ENCODE data around the gene VPS37B.

Gene VPS37B

DNA sequence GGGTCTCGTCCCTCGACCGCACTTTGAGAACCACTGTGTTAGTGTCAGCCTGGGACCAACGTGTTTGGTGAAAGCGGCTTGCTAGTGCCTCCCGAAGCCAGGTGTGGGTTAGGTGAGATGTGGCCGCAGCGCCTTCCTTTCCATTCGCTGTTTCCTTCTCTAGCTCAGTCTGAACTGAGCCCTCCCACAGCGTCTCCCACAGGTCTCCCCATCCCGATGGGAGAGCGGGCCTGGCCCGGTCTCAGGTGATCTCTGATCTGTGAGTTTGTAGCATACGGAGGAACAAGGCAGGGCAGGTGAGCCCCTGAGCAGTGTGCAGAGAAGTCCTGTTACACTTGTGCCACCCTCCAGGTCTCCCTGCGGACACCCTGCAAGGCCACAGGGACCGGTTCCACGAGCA is 41.4 kb downstream of the VPS37B start:
- Histone ChIP-seq H3K4me3 (ENCODE audit: low read length) (no peak overlapping the region), H3K9me3 (ENCODE audit: control insufficient read depth, low read length) (no peaks in the 10 kb centered on the region), H3K27me3 (replicated peaks; ENCODE audit: control insufficient read depth, insufficient read depth, low read length) (no peaks in the 10 kb centered on the region), H3K36me3 (ENCODE audit: control insufficient read depth, insufficient read depth, low read length, severe bottlenecking) (peaks cover 2% of the 10 kb centered on the region), H3K9ac (ENCODE audit: low read length) (no peak overlapping the region), H3K4me1 (ENCODE audit: control insufficient read depth, insufficient read depth, low read length) (peaks cover 20% of the 10 kb centered on the region)
- no peak for DNase-seq (ENCODE audit: low read depth)

DNA sequence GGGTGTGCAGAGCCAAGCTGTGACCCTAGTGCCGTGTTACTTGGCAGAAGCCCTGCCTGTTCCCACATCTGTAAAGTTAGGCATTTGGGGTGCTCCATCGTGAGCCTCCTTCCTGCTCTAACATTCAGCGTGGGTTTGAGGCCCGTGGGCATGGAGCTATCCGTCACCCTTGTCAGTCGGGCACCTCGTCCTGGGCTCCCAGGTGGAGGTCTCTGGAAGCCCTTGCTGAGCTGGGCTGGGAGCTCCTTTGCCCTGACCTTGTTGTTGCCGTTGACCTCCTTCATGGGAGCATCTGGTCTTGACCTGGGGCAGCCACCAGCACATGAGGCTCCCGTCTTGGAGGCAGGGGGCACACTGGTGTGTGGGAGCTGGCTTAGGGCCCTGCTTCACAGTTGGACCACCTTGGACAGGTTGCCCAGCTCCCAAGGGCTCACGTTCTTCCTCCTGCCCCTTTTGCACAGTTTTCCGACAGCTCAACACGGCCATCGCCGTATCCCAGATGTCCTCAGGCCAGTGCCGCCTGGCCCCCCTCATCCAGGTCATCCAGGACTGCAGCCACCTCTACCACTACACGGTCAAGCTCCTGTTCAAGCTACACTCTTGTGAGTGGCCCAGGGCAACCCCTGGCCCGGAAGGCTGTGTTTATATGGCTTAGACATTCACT is 42.2 kb downstream of the VPS37B start:
- peaks cover 20% of the 10 kb centered on the region for H3K4me1 ChIP-seq (ENCODE audit: control insufficient read depth, insufficient read depth, low read length)
- DNase-seq (ENCODE audit: low read depth), result no peak
- peaks cover 2% of the 10 kb centered on the region for H3K36me3 ChIP-seq (ENCODE audit: control insufficient read depth, insufficient read depth, low read length, severe bottlenecking)
- H3K9ac ChIP-seq (ENCODE audit: low read length), result peak overlapping the region; percentile 25
- H3K4me3 ChIP-seq (ENCODE audit: low read length), result no peak overlapping the region
- H3K27me3 ChIP-seq (replicated peaks; ENCODE audit: control insufficient read depth, insufficient read depth, low read length), result no peaks in the 10 kb centered on the region
- H3K9me3 ChIP-seq (ENCODE audit: control insufficient read depth, low read length), result no peaks in the 10 kb centered on the region

DNA sequence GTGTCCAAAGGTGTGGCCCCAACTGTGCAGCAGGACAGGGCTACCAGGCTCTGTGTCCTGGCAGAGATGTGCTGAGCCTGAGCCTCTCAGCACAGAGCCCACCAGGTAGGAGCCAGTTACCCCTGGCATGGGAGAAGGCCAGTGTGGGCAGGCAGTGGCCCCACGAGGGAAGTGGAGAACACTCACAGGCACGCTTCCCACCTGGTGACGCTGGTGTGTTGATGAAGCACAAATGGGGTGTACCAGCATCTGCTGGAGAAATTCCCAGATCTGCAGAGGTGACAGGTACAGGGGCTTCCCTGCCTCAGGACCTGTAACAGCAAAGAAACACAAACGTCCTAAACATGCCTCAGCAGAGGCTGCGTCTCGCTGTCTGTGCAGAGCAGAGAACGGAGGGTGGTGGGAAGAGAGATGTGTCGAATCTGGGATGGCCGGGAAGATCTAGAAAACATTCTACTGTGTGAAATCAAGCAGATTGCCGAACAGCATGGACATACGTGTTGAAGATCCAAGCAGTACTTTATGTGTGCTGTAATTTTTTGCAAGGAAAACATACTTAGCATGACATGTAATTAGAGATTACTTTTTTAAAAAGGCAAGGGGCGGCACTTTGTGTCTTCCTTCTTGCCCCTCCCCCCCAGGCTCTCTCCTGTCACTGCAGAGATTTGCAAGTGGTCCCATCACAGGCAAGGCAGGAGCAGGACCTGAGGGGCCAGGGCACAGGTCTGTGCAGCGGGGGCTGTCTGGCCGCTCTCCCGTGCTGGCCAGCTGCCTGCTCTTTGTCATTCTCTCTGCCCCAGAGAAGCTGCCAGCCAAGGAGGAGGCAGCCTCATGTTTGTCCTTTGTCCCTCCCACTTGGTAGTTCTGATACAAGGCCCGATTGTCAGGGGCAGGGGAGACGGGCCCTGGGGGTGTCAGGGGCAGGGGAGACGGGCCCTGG is 43.3 kb downstream of the VPS37B start:
- DNase-seq (ENCODE audit: low read depth), result no peak
- H3K9ac ChIP-seq (ENCODE audit: low read length), result peak overlapping the region; percentile 4
- no peaks in the 10 kb centered on the region for H3K9me3 ChIP-seq (ENCODE audit: control insufficient read depth, low read length)
- peaks cover 20% of the 10 kb centered on the region for H3K4me1 ChIP-seq (ENCODE audit: control insufficient read depth, insufficient read depth, low read length)
- no peak overlapping the region for H3K4me3 ChIP-seq (ENCODE audit: low read length)
- peaks cover 2% of the 10 kb centered on the region for H3K36me3 ChIP-seq (ENCODE audit: control insufficient read depth, insufficient read depth, low read length, severe bottlenecking)
- H3K27me3 ChIP-seq (replicated peaks; ENCODE audit: control insufficient read depth, insufficient read depth, low read length), result no peaks in the 10 kb centered on the region

DNA sequence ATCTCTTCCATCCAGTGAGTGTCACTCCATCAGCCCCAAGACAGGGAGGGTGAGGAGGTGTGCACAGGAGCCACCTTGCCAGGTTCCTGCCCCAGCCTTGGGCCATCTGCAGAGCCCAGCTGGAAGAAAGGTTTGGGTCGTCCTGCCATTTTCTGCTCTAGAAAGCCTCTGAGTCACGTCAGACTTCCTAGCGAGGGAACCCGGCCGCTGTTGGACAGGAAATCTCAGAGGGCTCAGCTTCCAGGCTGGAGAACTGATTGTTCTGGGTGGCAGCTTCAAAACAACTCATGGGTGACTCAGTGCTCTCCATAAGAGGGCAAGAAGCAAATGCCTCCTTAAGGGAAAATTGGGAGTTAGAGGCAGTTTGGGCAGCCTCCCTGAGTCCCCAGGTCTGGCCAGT is 44.1 kb downstream of the VPS37B start:
- Histone ChIP-seq H3K9ac (ENCODE audit: low read length) (peak overlapping the region; percentile 3), H3K4me1 (ENCODE audit: control insufficient read depth, insufficient read depth, low read length) (peaks cover 20% of the 10 kb centered on the region), H3K9me3 (ENCODE audit: control insufficient read depth, low read length) (no peaks in the 10 kb centered on the region), H3K27me3 (replicated peaks; ENCODE audit: control insufficient read depth, insufficient read depth, low read length) (no peaks in the 10 kb centered on the region), H3K36me3 (ENCODE audit: control insufficient read depth, insufficient read depth, low read length, severe bottlenecking) (no peaks in the 10 kb centered on the region), H3K4me3 (ENCODE audit: low read length) (no peak overlapping the region)
- peak; percentile 72 for DNase-seq (ENCODE audit: low read depth)

DNA sequence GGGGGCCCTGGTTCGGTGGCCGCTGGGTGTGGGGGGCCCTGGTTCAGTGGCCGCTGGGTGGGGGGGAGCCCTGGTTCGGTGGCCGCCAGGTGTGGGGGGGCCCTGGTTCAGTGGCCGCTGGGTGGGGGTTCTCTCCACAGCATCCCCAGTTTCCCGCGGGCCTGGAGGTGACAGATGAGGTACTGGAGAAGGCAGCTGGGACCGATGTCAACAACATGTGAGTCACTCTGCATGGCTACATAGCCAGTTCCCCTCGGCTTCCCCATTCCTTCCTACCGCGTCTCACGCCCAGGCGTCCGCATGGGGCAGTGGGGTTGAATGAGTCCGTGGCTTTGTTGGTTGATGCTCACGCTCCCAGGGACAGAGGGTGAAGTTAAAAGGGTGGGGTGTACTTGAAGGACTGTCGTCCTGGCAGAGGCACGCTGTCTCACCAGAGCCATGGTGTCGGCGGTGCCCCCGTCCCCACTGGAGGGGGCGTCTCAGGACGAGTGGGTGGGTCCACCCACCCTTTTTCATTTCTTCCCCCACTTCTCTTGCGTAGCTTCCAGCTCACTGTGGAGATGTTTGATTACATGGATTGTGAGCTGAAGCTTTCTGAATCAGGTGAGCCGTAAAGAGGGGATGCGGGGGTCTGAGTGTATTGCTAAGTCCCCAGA is 45.1 kb downstream of the VPS37B start:
- no peak for DNase-seq (ENCODE audit: low read depth)
- H3K27me3 ChIP-seq (replicated peaks; ENCODE audit: control insufficient read depth, insufficient read depth, low read length), result peaks cover 5% of the 10 kb centered on the region
- H3K9ac ChIP-seq (ENCODE audit: low read length), result no peak overlapping the region
- no peak overlapping the region for H3K4me3 ChIP-seq (ENCODE audit: low read length)
- peaks cover 20% of the 10 kb centered on the region for H3K4me1 ChIP-seq (ENCODE audit: control insufficient read depth, insufficient read depth, low read length)
- H3K9me3 ChIP-seq (ENCODE audit: control insufficient read depth, low read length), result no peaks in the 10 kb centered on the region
- no peaks in the 10 kb centered on the region for H3K36me3 ChIP-seq (ENCODE audit: control insufficient read depth, insufficient read depth, low read length, severe bottlenecking)

DNA sequence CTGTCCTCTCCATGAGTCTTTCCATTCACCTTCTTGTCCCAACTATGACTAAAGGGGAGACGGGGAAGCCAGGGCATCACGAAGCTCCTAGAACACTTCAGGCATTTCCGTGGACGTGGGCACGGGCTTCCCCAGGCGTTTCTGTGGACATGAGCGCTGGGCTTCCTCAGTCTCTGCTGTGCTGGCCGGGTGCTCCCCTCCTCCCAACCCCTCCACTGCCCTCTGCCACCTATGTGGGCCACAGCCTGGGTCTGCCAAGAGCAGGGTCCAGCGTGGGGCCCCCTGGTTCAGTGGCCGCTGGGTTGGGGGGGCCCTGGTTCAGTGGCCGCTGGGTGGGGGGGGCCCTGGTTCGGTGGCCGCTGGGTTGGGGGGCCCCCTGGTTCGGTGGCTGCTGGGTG is 45.9 kb downstream of the VPS37B start:
- Histone ChIP-seq H3K4me1 (ENCODE audit: control insufficient read depth, insufficient read depth, low read length) (peaks cover 20% of the 10 kb centered on the region), H3K9ac (ENCODE audit: low read length) (no peak overlapping the region), H3K36me3 (ENCODE audit: control insufficient read depth, insufficient read depth, low read length, severe bottlenecking) (no peaks in the 10 kb centered on the region), H3K27me3 (replicated peaks; ENCODE audit: control insufficient read depth, insufficient read depth, low read length) (peaks cover 5% of the 10 kb centered on the region), H3K9me3 (ENCODE audit: control insufficient read depth, low read length) (no peaks in the 10 kb centered on the region), H3K4me3 (ENCODE audit: low read length) (no peak overlapping the region)
- DNase-seq (ENCODE audit: low read depth), result no peak

DNA sequence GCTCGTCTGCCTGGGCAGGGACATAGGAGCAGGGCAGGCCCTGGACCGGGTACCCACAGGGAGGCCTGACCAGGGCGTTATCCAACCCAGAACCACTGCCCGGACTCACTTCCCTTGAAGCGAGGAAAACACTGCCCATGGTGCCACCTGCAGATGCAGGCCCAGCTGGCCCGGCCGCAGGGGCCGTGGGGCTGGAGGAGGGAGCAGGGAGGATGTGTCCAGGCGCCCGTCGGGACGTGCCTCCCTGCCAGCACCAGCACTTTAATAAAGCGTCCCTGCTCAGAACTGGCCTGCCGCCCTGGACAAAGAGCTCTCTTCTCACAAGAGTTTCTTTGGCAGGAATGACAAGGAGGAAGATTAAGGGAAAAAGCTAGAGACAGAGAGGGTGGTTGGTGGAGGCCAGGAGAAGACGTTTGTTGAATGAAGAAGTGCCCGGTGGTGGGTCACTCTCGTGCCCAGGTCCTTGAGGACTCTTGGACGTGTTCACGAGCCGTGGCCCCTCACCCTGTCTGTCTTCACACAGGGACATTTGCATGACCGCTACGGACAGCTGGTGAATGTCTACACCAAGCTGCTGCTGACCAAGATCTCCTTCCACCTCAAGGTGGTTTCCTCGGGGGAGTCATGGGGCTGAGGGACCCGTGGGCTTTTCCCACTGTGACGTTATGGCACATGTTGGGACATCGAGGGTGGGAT is 46.4 kb downstream of the VPS37B start:
- Histone ChIP-seq H3K27me3 (replicated peaks; ENCODE audit: control insufficient read depth, insufficient read depth, low read length) (peaks cover 5% of the 10 kb centered on the region), H3K9ac (ENCODE audit: low read length) (no peak overlapping the region), H3K9me3 (ENCODE audit: control insufficient read depth, low read length) (no peaks in the 10 kb centered on the region), H3K4me1 (ENCODE audit: control insufficient read depth, insufficient read depth, low read length) (peaks cover 20% of the 10 kb centered on the region), H3K36me3 (ENCODE audit: control insufficient read depth, insufficient read depth, low read length, severe bottlenecking) (no peaks in the 10 kb centered on the region), H3K4me3 (ENCODE audit: low read length) (no peak overlapping the region)
- no peak for DNase-seq (ENCODE audit: low read depth)

DNA sequence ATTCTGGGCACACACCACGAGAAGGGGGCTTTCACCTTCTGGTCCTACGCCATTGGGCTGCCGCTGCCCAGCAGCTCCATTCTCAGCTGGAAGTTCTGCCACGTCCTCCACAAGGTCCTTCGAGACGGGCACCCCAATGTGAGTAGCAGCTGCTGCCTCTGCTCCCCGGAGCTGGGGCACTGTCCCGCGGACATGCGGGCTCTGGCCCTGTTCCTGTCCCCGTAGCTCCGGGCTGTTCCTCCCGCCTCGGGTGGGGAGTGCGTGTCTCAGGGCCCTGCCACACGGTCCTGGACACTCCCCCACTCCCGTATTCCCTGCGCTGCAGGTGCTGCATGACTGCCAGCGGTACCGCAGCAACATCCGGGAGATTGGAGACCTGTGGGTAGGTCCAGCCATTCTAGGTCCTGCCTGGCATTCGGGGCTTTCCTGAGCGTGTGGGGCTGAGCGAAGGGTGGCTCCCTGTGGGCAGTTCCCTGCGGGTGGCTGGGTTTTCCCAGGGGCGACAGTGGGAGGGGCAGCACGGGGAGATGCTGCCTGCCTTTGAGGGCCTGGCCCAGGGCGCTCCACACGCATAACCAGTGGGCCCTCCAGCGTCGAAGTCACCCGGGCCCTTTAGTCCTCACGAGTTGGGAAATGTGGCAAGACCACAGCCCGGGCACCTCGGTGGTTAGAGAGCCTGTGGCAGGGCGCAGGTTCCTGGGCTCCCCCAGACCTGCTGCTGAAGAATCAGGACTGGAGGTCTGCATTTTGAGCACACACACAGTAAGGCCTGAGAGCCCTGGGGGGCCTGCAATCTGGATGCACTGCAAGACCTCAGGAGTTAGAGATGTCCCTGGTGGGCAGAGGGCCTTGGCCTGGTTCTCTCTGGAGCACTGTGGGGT is 47.2 kb downstream of the VPS37B start:
- H3K4me3 ChIP-seq (ENCODE audit: low read length), result no peak overlapping the region
- no peaks in the 10 kb centered on the region for H3K36me3 ChIP-seq (ENCODE audit: control insufficient read depth, insufficient read depth, low read length, severe bottlenecking)
- H3K9ac ChIP-seq (ENCODE audit: low read length), result no peak overlapping the region
- no peaks in the 10 kb centered on the region for H3K9me3 ChIP-seq (ENCODE audit: control insufficient read depth, low read length)
- H3K4me1 ChIP-seq (ENCODE audit: control insufficient read depth, insufficient read depth, low read length), result peaks cover 18% of the 10 kb centered on the region
- no peak for DNase-seq (ENCODE audit: low read depth)
- H3K27me3 ChIP-seq (replicated peaks; ENCODE audit: control insufficient read depth, insufficient read depth, low read length), result peaks cover 5% of the 10 kb centered on the region

DNA sequence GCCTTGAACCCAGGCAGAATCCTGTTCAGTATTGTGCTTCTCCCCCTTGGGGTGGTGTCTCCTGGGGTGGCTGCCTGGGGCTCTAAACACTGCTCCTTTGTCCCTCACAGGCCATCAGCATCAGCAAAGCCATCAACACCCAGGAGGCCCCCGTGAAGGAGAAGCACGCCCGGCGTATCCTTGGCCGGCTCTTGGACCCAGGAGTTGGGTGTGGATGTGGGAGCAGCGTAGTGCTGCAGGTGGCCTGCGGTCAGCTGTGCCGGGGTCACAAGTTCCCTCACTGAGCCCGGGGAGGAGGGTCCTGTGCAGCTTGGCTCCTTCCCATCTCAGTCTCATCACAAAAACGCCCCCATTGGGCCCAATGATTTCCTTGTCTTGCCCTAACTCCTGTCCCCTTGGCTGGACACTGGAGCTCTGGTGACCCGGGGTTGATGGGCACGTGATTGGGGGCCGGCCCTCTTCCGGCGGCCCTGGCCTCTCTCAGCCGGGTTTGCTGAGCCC is 48.0 kb downstream of the VPS37B start:
- Histone ChIP-seq H3K9ac (ENCODE audit: low read length) (no peak overlapping the region), H3K4me1 (ENCODE audit: control insufficient read depth, insufficient read depth, low read length) (peaks cover 15% of the 10 kb centered on the region), H3K4me3 (ENCODE audit: low read length) (no peak overlapping the region), H3K36me3 (ENCODE audit: control insufficient read depth, insufficient read depth, low read length, severe bottlenecking) (no peaks in the 10 kb centered on the region), H3K27me3 (replicated peaks; ENCODE audit: control insufficient read depth, insufficient read depth, low read length) (peaks cover 5% of the 10 kb centered on the region), H3K9me3 (ENCODE audit: control insufficient read depth, low read length) (no peaks in the 10 kb centered on the region)
- DNase-seq (ENCODE audit: low read depth), result no peak

DNA sequence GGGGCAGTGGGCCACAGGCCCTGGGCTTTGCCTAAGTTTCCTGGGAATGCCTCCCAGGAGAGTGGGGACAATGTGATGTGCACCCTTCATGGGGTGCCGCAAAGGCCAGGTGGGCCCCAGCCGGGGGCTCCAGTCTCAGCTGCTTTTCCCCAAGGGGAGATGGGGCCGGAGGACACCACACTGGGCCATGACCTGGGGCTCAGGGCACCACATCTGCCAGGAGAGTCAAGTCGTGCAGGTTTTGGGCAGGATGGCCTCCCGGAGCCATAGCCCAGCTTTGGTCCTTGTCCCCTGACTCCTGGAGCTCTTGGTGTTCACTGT is 48.4 kb downstream of the VPS37B start:
- H3K9me3 ChIP-seq (ENCODE audit: control insufficient read depth, low read length), result no peaks in the 10 kb centered on the region
- peaks cover 10% of the 10 kb centered on the region for H3K4me1 ChIP-seq (ENCODE audit: control insufficient read depth, insufficient read depth, low read length)
- peaks cover 5% of the 10 kb centered on the region for H3K27me3 ChIP-seq (replicated peaks; ENCODE audit: control insufficient read depth, insufficient read depth, low read length)
- DNase-seq (ENCODE audit: low read depth), result no peak
- no peak overlapping the region for H3K9ac ChIP-seq (ENCODE audit: low read length)
- no peak overlapping the region for H3K4me3 ChIP-seq (ENCODE audit: low read length)
- H3K36me3 ChIP-seq (ENCODE audit: control insufficient read depth, insufficient read depth, low read length, severe bottlenecking), result no peaks in the 10 kb centered on the region

Measured in adipocyte (in vitro differentiated cells).